GM18511 (cell line): ENCODE results near the gene MRPL27.

Experiments used
- ATAC-seq: cut with Tn5 transposase; IDR thresholded peaks from one replicate; pipeline ENCODE4 v1.9.1; 2021; ENCODE audit warnings: mild to moderate bottlenecking, moderate library complexity; ENCODE audit not compliant: unreplicated experiment

Gene MRPL27

GRCh38 chr17:50361561-50362480 is 11.2 kb downstream of the MRPL27 start:
- ATAC-seq = no peak

- ATAC-seq = no peak
Observed at GRCh38 chr17:50360486-50361115, 12.4 kb downstream of the MRPL27 start.

- no peak for ATAC-seq
Observed at GRCh38 chr17:50359998-50360461, 13.0 kb downstream of the MRPL27 start.

GRCh38 chr17:50359005-50359699 is 13.8 kb downstream of the MRPL27 start:
- no peak for ATAC-seq

DNA sequence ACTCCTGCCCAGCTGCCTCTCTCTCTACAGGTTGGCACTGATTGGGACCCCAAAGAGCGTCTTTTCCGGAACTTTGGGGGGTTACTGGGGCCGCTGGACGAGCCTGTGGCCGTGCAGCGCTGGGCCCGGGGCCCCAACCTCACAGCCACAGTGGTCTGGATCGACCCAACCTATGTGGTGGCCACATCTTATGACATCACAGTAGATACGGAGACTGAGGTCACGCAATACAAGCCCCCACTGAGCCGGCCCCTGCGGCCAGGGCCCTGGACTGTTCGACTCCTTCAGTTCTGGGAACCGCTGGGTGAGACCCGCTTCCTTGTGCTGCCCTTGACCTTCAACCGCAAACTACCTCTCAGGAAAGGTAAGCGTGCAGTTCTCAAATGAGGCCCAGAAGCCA is 14.8 kb downstream of the MRPL27 start:
- ATAC-seq = no peak

DNA sequence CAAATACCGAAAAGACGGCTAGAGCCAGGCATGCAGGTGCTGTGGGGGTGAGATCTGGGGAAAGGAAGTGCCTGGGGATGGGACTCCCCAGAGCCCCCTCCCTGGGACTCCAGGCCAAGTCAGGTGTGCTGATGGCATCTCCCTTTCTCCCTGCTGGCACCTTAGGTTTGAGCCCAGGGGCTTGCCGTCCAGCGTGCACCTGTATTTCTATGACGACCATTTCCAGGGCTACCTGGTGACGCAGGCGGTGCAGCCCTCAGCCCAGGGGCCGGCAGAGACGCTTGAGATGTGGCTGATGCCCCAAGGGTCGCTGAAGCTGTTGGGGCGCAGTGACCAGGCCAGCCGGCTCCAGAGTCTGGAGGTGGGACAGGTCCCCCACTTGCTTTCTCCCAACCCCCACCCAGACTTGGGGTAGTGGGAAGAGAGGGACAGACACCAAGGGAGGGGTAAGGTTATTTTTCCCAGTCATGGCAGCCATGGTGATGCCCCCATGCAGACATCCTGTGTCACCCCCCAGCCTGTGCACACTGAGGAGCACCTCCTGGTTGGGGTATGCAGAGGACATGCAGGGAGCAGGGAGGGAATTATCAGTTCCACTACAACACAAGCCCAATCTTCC is 16.0 kb downstream of the MRPL27 start:
- ATAC-seq = no peak

- no peak for ATAC-seq
Observed at GRCh38 chr17:50356418-50356817, 16.6 kb downstream of the MRPL27 start.

DNA sequence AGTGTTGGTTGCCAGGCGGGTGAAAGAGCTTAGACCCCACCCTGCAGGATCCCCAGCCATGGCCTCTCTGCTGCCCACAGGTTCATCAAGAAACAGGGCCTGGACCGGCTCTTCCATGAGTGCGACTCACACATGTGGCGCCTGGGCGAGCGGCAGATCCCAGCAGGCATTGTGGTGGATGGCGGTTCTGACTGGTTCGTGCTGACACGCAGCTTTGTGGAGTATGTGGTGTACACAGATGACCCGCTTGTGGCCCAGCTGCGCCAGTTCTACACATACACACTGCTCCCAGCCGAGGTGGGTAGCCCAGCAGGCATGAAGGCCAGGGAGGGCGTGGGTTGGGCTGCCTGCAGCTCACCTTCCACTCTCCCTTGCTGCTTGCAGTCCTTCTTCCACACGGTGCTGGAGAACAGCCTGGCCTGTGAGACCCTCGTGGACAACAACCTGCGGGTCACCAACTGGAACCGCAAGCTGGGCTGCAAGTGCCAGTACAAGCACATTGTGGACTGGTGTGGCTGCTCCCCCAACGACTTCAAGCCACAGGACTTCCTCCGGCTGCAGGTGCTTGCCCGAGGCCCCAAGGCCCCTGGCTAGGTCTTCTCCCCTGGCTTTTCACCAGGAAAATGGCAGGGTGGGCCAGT is 17.2 kb downstream of the MRPL27 start:
- no peak for ATAC-seq

- no peak for ATAC-seq
Observed at GRCh38 chr17:50355336-50355700, 17.7 kb downstream of the MRPL27 start.

- no peak for ATAC-seq
Observed at GRCh38 chr17:50354776-50355175, 18.2 kb downstream of the MRPL27 start.

GRCh38 chr17:50354198-50354597 is 18.8 kb downstream of the MRPL27 start:
- no peak for ATAC-seq

- ATAC-seq = no peak
Observed at GRCh38 chr17:50353600-50354195, 19.3 kb downstream of the MRPL27 start.

DNA sequence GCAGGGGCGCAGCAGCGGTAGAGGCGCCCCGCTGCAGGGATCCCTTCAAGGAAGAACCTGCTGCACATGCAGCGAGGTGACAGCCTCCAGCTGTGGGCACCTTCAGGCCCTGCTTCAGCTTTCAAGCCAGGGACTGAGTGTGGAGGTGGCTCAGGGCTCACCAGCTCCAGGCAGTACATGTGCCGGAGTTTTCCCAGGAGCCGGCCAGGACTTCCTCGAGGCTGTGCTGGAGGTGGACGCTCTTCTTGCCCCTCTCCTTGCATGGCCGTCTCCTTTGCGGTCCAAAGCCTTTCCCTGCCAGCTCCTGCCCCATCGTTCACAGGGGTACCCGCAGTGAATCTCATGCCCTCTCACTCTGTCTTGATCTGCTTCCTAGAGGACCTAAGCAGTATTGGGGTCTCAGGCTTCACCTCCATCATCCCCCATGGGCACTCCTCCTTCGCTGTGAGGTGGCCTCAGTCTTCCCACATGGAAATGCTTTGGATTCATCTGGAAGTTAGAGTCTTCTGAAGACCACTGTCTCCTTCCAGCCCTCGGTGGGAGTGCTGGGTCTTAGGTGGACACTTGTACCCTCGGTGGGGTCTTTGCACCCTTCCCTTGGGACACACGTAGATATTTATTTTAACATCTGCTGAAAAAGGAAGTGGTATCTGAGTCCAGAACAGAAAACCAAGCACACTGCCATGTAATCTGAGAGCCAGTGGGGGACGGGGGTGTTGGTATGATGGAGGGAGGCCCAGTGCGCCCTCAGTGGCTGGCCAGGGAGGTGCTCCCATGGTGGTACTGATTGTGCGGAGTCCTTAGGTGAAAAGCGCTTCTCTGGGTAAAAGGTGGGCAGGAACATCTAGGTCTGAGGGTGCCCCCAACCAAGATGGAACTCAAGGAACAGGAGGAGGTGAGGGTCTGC is 20.0 kb downstream of the MRPL27 start:
- no peak for ATAC-seq

DNA sequence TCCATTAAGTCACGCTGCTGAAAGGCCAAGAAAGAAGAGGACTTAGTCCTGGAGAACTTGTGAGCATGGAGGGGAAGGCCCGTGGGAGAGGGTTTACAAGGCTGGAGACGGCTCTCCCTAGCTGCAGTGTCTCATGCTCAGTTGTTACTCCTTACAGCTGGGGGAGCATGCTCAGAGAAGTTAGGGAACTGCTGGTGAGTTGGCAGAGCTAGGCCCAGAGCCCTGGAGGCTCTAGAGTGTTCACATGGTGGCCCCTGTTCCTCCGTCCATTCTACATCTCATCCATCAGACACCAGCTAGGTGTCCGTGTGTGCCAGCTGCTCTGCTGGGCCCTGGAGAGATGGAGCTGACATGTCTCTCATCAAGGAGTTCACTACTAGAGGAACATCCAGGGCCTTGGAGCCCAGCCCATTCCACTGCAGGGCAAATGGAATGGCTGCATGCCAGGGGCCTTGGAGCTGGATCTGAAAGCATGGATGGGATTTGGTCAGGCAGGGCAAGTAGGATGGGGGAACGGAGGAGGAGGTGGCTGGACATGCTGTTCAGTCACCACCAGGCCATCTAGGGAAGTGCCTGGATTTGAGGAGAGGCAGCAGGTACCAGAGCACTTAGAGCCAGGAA is 20.8 kb downstream of the MRPL27 start:
- ATAC-seq = no peak

- ATAC-seq = no peak
Observed at GRCh38 chr17:50350733-50351132, 22.3 kb downstream of the MRPL27 start.

DNA sequence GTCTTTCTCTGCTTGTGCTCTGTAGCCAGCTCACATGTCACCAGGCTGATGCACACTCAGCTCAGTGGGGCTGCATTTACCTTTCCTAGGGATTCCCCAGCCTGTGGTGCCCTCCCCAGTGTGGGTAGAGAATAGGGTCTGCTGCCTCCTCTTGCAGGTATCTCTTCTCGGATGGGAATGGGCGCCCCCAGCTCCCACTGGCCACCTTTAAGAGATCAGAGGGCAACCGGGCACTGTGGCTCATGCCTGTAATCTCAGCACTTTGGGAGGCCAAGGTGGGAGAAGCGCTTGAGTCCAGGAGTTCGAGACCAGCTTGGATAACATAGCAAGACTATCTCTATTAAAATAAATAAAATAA is 23.8 kb downstream of the MRPL27 start:
- no peak for ATAC-seq

GRCh38 chr17:50348522-50349242 is 24.3 kb downstream of the MRPL27 start:
- ATAC-seq = no peak

GRCh38 chr17:50347894-50348291 is 25.1 kb downstream of the MRPL27 start:
- no peak for ATAC-seq
